Activated naive CD8-positive, alpha-beta T cell treated with anti-CD3 and anti-CD28 coated beads, Interleukin-2, amount 50 U/mL, for 24 hours (primary cell): Measurements from ENCODE around the gene EZH1.
"Not testable (repeated sequence)": the region's sequence is repeated elsewhere in the genome, so short reads cannot be mapped to it uniquely, and the experiment has no call there.

Source experiments
- ATAC-seq: fragments of 150-1000 bp; cut with Tn5 transposase; one replicate; pipeline ENCODE4 v1.10.0; 2021
- DNase-seq: peaks from one replicate; pipeline ENCODE4 v3.0.0; 2021
- H3K27ac Mint-ChIP-seq: one replicate; pipeline ENCODE4 v1.8.0; 2021; ENCODE audit warnings: mild to moderate bottlenecking, mixed read lengths
- H3K27me3 Mint-ChIP-seq: one replicate; pipeline ENCODE4 v1.8.0; 2021; ENCODE audit warnings: mixed read lengths
- H3K36me3 Mint-ChIP-seq: one replicate; pipeline ENCODE4 v1.8.0; 2021; ENCODE audit warnings: low read depth, mixed read lengths
- H3K4me1 Mint-ChIP-seq: one replicate; pipeline ENCODE4 v1.8.0; 2021; ENCODE audit warnings: mixed read lengths
- H3K4me3 Mint-ChIP-seq: one replicate; pipeline ENCODE4 v1.8.0; 2021; ENCODE audit warnings: mild to moderate bottlenecking, moderate library complexity, mixed read lengths
- H3K9me3 Mint-ChIP-seq: one replicate; pipeline ENCODE4 v1.8.0; 2021; ENCODE audit warnings: mixed read lengths

Gene EZH1

GRCh38 chr17:42779304-42779935 lies 34.6 kb upstream of the EZH1 start:
- Mint-ChIP-seq H3K36me3 (peaks cover 32% of the 10 kb centered on the region), H3K4me3 (no peak overlapping the region), H3K27me3 (peaks cover 38% of the 10 kb centered on the region), H3K27ac (no peak overlapping the region), H3K9me3 (no peaks in the 10 kb centered on the region), H3K4me1 (peaks cover 20% of the 10 kb centered on the region)
- ATAC-seq = no peak
- no peak for DNase-seq

DNA sequence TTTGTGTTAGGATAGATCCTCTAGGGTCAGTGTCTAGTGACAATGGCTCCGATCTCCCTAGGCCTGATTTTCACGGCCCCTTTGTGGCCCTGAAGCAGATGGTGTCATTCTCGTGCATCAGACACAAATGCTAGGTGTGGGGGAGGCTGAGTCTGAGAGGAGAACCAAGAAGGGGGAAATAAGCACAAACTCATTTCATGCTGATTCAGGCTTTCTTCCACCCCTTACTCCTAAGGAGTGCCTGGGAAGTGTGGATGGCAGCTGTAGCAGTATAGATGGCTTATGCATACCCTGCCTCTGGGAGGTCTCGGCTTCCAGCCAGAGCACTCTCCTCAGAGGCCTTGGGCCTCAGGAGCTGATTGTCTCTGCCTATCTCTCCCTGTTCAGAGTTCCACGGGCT lies 33.7 kb upstream of the EZH1 start:
- Mint-ChIP-seq H3K27me3 (peaks cover 31% of the 10 kb centered on the region), H3K4me3 (no peak overlapping the region), H3K36me3 (peaks cover 40% of the 10 kb centered on the region), H3K4me1 (peaks cover 25% of the 10 kb centered on the region), H3K27ac (no peak overlapping the region), H3K9me3 (no peaks in the 10 kb centered on the region)
- DNase-seq = no peak
- ATAC-seq = no peak

DNA sequence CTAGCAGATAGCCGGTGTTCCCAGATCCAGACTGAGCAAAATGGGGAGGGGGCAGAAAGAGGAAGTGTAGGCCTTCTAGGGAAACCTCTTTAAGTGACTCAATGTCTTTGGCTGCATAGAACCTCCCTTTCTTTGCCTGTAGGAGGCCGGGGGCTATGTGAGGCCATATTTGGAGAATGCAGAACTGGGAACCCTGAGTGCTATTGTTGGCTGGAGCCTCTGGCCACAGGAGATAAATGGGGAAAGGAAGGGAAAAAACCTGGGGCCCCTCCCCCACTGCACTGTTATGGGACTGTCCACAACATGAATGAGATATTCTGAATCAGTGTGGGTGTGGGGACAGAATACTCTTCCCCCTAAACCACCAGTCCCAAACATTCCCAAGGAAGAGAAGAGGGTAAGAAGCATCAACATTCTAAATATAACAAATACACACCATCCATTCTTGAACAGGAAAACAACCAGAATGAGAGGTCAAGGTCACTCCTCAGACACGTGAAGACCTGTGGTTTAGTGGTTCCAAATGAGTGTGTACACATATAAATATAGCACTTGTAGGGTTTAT lies 30.8 kb upstream of the EZH1 start:
- H3K4me3 Mint-ChIP-seq = no peak overlapping the region
- peaks cover 8% of the 10 kb centered on the region for H3K27me3 Mint-ChIP-seq
- ATAC-seq = no peak
- H3K36me3 Mint-ChIP-seq = peaks cover 40% of the 10 kb centered on the region
- DNase-seq = no peak
- H3K9me3 Mint-ChIP-seq = no peaks in the 10 kb centered on the region
- H3K4me1 Mint-ChIP-seq = peaks cover 23% of the 10 kb centered on the region
- H3K27ac Mint-ChIP-seq = no peak overlapping the region

DNA sequence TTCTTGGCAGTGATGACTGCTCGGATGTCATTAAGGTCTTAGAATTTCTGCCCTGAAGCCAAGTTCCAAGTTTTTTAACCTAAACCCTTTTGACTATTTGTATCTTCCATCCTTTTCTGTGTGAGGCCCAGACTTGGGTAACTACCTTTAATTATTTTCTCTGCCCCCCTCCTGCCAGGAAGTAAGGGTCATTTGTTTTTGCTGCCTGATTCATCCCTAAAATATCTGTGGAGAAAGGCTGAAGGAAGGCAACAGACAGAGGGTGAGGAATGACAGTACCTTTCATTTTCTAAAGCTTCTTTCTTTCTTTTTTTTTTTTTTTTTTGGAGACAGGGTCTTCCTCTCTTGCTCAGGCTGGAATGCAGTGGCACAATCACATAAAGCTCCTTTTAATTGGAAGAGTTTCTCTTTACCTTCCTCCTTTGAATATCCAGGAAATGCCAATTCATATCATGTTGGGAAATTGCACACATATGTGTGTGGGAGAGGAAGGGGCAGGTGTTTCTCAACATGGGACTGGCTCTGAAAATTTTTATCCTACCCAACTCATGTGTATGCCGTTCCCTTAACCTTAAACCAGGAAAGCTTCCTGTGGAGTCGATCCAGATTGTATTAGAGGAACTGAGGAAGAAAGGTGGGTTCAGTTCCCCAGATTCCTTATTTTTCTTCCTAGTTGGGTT lies 29.4 kb upstream of the EZH1 start:
- Mint-ChIP-seq H3K4me1 (peaks cover 23% of the 10 kb centered on the region), H3K9me3 (no peaks in the 10 kb centered on the region), H3K27ac (peak overlapping the region; percentile 94), H3K27me3 (no peaks in the 10 kb centered on the region), H3K36me3 (peaks cover 37% of the 10 kb centered on the region), H3K4me3 (peak overlapping the region; percentile 97)
- DNase-seq (no peak), ATAC-seq (no peak)

GRCh38 chr17:42773290-42774035 lies 28.6 kb upstream of the EZH1 start, which contains the start of gene VPS25:
Gene VPS25 (plus strand): TSS chr17:42773449. CDS start chr17:42773476, 27 bp downstream.
- Mint-ChIP-seq H3K36me3 (peaks cover 35% of the 10 kb centered on the region), H3K27me3 (no peaks in the 10 kb centered on the region), H3K4me1 (peaks cover 23% of the 10 kb centered on the region), H3K9me3 (no peaks in the 10 kb centered on the region), H3K27ac (peak within 1 kb of the TSS; percentile 94), H3K4me3 (peak within 1 kb of the TSS; percentile 97)
- ATAC-seq = peak; percentile 94
- peak; percentile 79 for DNase-seq

- Mint-ChIP-seq H3K27ac (peak overlapping the region; percentile 94), H3K9me3 (no peaks in the 10 kb centered on the region), H3K27me3 (peaks cover under 1% of the 10 kb centered on the region), H3K4me3 (peak overlapping the region; percentile 97), H3K4me1 (peaks cover 23% of the 10 kb centered on the region), H3K36me3 (peaks cover 31% of the 10 kb centered on the region)
- DNase-seq (no peak), ATAC-seq (no peak)
Observed at GRCh38 chr17:42772945-42773289, 28.1 kb upstream of the EZH1 start.

- Mint-ChIP-seq H3K36me3 (peaks cover 11% of the 10 kb centered on the region), H3K27me3 (peaks cover 14% of the 10 kb centered on the region), H3K4me1 (peaks cover 23% of the 10 kb centered on the region)
- H3K9me3 Mint-ChIP-seq, ATAC-seq, H3K27ac Mint-ChIP-seq, DNase-seq, H3K4me3 Mint-ChIP-seq: not testable (repeated sequence)
Observed at GRCh38 chr17:42769964-42770363, 25.1 kb upstream of the EZH1 start.

DNA sequence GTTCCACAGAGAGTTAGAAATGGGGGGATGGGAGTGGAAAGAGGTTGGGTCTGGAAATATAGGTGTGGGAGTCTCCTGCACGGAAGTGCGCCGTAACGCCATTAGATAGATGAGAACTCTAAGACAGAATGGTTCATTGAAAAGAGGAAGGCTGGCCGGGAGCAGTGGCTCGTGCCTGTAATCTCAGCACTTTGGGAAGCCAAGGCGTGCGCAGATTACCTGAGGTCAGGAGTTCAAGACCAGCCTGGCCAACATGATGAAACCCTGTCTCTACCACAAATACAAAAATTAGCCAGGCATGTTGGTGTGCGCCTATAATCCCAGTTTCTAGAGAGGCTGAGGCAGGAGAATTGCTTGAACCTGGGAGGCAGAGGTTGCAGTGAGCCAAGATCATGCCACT lies 23.2 kb upstream of the EZH1 start:
- ATAC-seq, H3K36me3 Mint-ChIP-seq, H3K27ac Mint-ChIP-seq, H3K4me1 Mint-ChIP-seq, DNase-seq, H3K9me3 Mint-ChIP-seq, H3K4me3 Mint-ChIP-seq: not testable (repeated sequence)
- H3K27me3 Mint-ChIP-seq = peaks cover 23% of the 10 kb centered on the region

GRCh38 chr17:42767512-42767911 lies 22.7 kb upstream of the EZH1 start:
- H3K27ac Mint-ChIP-seq = no peak overlapping the region
- no peaks in the 10 kb centered on the region for H3K9me3 Mint-ChIP-seq
- ATAC-seq = no peak
- no peak overlapping the region for H3K4me3 Mint-ChIP-seq
- peaks cover 4% of the 10 kb centered on the region for H3K4me1 Mint-ChIP-seq
- no peak for DNase-seq
- H3K27me3 Mint-ChIP-seq = peaks cover 28% of the 10 kb centered on the region
- no peaks in the 10 kb centered on the region for H3K36me3 Mint-ChIP-seq

- no peak overlapping the region for H3K27ac Mint-ChIP-seq
- H3K27me3 Mint-ChIP-seq = peaks cover 37% of the 10 kb centered on the region
- DNase-seq (no peak), ATAC-seq (no peak)
- H3K4me1 Mint-ChIP-seq = no peaks in the 10 kb centered on the region
- no peak overlapping the region for H3K4me3 Mint-ChIP-seq
- H3K9me3 Mint-ChIP-seq = no peaks in the 10 kb centered on the region
- H3K36me3 Mint-ChIP-seq = no peaks in the 10 kb centered on the region
Observed at GRCh38 chr17:42766124-42766523, 21.3 kb upstream of the EZH1 start.

GRCh38 chr17:42761638-42762037 lies 16.8 kb upstream of the EZH1 start:
- no peaks in the 10 kb centered on the region for H3K36me3 Mint-ChIP-seq
- peaks cover 9% of the 10 kb centered on the region for H3K4me1 Mint-ChIP-seq
- peaks cover 49% of the 10 kb centered on the region for H3K27me3 Mint-ChIP-seq
- DNase-seq = no peak
- peak overlapping the region; percentile 4 for H3K4me3 Mint-ChIP-seq
- H3K9me3 Mint-ChIP-seq = no peaks in the 10 kb centered on the region
- no peak for ATAC-seq
- H3K27ac Mint-ChIP-seq = no peak overlapping the region

GRCh38 chr17:42760652-42761581 lies 16.1 kb upstream of the EZH1 start, which contains the start of gene RAMP2:
Gene RAMP2 (plus strand): TSS chr17:42761227. CDS start chr17:42761262, 35 bp downstream.
- peak within 1 kb of the TSS; percentile 4 for H3K4me3 Mint-ChIP-seq
- peak; percentile 27 for DNase-seq
- ATAC-seq = no peak
- H3K36me3 Mint-ChIP-seq = no peaks in the 10 kb centered on the region
- H3K27ac Mint-ChIP-seq = no peak within 1 kb of the TSS
- peaks cover 54% of the 10 kb centered on the region for H3K27me3 Mint-ChIP-seq
- H3K9me3 Mint-ChIP-seq = no peaks in the 10 kb centered on the region
- H3K4me1 Mint-ChIP-seq = peaks cover 9% of the 10 kb centered on the region

GRCh38 chr17:42759982-42760651 lies 15.3 kb upstream of the EZH1 start:
- no peak overlapping the region for H3K4me3 Mint-ChIP-seq
- DNase-seq (no peak), ATAC-seq (peak; percentile 76)

More at GRCh38 chr17:42759982-42760651, 15.3 kb upstream of the EZH1 start:
- peaks cover 50% of the 10 kb centered on the region for H3K27me3 Mint-ChIP-seq
- H3K36me3 Mint-ChIP-seq = no peaks in the 10 kb centered on the region
- H3K9me3 Mint-ChIP-seq = no peaks in the 10 kb centered on the region
- peaks cover 9% of the 10 kb centered on the region for H3K4me1 Mint-ChIP-seq
- H3K27ac Mint-ChIP-seq = no peak overlapping the region
